Measurements from ENCODE around the gene MACROD2.

Gene MACROD2

GRCh38 chr20:14883324-14883723 is 888.0 kb downstream of the MACROD2 start:
- no peak for DNase-seq

GRCh38 chr20:14885661-14886060 is 890.3 kb downstream of the MACROD2 start:
- no peak for DNase-seq

DNA sequence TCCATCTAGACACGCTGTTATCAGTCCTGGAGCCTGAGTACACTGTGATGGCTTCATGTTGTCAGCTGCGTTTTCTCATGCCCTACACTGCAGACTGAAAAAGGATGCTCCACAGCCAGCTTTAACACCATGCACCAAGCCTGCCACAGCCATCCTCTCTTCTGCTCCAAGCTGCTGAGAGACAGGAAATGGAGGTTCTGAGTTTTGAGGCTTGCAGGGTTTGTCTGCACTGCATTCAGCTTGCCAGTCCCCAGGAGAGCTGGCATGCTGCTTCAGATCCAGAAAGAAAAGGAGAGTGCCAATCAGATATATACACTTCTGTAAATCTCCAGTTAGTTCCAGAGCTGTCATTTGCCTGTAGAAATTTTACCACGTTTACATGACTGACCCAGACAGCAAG is 892.8 kb downstream of the MACROD2 start:
- peak in 1 of 2 experiments; percentile 21 for DNase-seq

DNA sequence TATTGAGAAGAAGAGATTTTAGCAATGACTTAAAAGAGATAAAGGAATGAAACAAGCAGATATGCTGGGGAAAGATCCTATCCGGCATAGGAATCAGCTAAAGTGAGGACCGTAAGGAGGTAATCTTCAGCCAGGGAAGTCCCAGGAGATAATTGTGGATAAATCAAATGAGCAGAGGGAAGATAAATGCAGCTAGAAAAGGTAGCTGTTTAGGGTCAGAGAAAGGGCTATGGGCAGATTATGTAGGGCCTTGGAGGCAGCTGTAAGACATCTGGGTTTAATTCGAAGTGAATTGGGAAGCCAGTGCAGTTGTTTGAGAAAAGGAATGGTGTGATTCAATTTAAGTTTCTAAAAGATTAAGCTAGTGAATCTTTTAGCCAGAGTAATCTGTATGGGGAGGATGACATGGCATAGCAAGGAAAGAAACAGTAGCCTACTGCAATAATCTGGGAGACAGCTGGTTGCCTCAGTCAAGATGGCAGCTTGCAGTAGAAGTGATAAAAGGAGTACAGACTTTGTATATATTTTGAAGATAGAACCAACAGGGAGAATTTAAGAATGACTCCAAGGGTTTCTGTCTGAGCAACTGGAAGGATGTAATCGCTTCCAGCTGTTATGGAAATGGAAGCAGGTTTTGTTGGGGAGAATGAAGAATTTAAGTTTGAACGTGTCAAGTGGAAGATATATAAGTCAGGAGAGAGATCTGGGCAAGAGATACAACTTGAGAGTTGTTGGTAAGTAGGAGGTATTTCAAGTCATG is 894.4 kb downstream of the MACROD2 start:
- DNase-seq = no peak

DNA sequence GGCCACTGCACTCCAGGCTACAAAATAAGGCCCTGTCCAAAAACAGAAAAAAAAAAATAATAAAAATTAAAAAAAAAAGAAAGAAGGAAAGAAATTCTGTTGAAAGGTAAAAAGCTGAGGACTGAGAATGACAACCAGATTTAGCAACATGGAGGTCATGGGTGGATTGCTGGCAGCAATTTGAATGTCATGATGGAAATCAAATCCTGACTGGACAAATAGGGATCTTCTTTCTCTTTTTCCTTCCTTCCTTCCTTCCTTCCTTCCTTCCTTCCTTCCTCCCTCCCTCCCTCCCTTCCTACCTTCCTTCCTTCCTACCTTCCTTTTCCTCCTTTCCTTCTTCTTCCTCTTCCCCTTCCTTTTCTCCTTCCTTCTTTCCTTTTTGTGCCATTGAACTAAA is 895.4 kb downstream of the MACROD2 start:
- DNase-seq = no peak

DNA sequence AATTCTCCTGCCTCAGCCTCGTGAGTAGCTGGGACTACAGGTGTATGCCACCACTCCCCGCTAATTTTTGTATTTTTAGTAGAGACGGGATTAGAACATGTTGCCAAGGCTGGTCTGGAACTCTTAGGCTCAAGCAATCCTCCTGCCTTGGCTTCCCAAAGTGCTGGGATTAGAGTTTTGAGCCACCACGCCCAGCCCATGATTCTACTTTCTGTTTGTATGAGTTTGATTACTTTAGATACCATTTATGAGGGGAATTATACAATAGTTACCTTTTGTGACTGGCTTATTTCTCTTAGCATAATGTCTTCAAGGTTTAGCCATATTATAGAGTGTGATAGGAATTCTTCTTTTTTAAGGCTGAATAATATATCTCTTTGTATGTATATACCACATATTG is 897.5 kb downstream of the MACROD2 start:
- no peak for DNase-seq

GRCh38 chr20:14896569-14896968 is 901.3 kb downstream of the MACROD2 start:
- peak; percentile 17 to 69 for DNase-seq

- no peak for DNase-seq
These were observed 902.3 kb downstream of the MACROD2 start for GRCh38 chr20:14897608-14898007.

DNA sequence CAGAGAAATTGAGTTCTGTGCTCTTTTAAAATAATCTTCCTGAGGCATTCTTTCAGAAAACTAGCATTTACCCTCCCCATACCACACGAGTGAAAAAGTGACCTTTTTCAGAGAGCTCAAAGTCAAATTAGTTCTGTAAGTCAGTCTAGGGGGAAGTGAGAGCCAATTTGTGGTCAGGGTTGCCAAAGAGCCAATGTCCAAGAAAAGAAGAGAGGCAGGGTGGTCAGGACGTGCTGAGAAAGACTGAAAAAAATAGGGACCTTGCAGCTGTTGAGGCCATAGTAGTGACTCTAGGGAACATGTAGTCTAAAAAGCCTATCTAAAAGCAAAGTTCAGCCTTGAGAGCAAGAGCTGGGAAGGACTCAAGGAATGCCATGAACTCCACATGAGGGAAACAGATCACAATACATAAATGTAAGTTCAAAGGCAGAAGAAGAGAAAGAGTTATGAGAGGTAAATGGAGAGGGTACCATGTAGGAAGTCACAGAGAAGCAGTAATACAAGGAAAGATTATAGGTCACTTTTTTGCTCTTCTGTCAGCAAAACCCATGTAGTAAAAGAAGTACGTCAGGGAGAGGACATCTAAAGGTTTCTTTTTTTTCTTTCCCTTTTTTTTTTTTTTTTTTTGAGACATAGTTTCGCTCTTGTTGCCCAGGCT is 907.2 kb downstream of the MACROD2 start:
- no peak for DNase-seq

GRCh38 chr20:14906908-14907434 is 911.7 kb downstream of the MACROD2 start:
- DNase-seq = no peak

DNA sequence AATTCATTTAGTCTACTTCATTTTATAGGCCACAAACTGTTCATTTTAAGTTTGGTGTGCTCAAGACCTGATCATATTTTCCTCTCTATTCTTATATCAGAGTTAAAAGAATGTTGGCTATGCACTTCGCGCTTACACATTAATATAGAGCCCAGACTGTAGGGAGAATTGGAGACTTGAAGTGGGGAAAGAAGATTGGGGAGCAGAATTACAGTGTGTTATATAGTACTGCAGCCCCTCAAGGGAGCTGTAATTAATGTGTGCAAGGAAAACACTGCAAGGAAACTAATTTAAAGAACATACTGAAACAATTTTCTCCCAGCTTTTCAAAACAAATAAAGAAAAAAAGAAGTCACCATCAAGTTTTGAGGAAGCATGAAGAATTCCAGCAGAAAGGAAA is 914.8 kb downstream of the MACROD2 start:
- DNase-seq = no peak

- no peak for DNase-seq
These were observed 918.7 kb downstream of the MACROD2 start for GRCh38 chr20:14913896-14914620.

DNA sequence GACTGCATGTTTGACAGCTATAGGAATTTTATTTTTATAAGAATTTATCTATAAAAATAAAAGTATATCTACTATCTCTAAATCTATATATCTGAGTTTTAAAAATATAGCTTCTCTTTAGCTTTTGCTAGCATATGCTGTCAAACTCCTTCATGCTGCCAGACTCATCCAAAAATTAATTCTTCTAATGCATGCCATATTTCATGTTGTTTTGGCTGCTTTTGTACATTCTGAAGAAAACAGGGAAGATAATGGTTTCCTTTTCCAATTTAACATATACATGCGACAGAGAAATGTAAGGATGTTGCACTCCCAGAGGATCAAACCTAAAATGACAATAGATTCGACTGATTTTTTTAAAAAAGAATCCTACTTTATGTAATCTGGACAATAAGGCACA is 919.3 kb downstream of the MACROD2 start:
- no peak for DNase-seq

GRCh38 chr20:14915356-14915755 is 920.0 kb downstream of the MACROD2 start:
- DNase-seq = peak in 1 of 2 experiments; percentile 33

DNA sequence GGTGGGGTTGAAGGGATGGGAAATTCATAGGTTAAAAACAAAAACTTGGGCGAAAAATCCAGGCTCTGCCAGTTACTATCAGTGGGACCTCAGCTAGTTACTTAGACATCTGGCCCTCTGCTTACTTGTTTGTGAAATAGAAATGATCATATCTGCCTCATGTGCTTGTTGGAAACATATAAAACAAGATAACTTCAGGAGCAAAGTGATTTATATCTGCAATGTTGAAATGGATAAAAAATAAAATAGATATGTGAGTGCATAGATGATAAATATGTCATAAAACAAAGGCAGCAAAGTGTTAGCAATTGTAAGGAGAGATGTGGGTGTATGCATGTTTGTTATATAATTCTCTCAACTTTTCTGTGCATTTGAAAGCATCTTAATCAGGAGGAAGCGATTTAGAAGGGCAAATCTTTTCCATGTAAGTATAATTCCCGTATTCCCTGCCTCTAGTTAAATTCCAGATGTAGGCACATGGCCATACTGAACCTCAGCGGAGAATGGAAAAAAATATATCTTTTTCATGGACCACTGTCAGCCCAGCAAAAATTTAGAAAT is 921.1 kb downstream of the MACROD2 start:
- no peak for DNase-seq

DNA sequence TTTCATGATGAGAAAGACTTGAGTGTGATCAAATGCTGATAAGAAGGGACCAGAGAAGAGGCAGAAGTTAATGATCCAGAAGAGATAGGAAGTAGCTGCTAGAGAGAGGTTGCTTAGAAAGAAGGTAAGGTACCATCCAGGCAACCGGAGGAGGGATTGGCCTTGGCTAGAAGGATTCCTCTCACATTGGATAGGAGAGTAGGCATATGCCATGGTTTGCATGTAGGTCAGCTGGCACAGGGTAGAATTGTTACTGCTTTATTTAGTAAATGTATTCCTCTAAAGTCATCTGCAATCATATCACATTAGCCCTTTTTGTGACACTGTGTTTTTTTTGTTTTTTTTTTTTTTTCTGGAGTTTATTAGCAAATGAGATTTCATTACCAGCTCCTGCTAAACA is 923.0 kb downstream of the MACROD2 start:
- no peak for DNase-seq

GRCh38 chr20:14918976-14919375 is 923.7 kb downstream of the MACROD2 start:
- no peak for DNase-seq

- DNase-seq = no peak
These were observed 924.3 kb downstream of the MACROD2 start for GRCh38 chr20:14919501-14920081.

GRCh38 chr20:14921513-14921912 is 926.2 kb downstream of the MACROD2 start:
- peak; percentile 23 to 41 for DNase-seq

DNA sequence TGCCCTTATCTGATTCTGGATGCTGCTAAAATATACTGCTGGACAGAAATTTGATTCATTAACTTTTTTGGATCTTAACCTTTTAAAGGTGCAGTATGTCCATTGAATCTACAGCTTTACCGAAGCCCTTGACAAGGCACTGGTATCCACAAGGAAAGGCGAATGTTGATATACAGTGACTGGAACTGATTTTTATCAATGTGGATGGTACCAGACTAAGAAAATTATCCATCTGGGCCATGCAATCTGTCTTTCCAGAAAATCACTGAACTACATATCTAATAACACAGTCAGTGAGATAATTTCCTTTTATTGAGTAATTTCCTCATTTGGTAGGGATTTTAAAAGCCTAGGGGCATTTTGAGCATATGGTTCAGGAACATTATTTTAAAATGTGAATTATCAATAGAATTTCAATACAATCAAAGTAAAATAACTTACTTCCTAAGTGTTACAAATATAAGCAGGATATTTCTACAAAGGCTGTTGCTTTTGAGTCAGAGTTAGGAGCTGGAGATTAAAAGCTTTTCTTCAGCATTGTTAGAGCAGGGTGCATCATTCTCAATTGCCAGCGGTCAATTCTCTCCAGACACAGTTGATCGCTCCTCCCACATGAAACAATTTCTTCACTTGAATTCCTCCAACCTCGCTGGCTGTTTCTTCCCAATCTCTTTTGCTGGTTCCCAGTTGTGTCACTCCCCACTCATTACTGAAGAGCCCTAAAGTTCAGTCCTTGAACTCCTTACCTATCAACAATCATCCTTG is 927.4 kb downstream of the MACROD2 start:
- DNase-seq = no peak

- DNase-seq = no peak
These were observed 929.1 kb downstream of the MACROD2 start for GRCh38 chr20:14924433-14924832.

DNA sequence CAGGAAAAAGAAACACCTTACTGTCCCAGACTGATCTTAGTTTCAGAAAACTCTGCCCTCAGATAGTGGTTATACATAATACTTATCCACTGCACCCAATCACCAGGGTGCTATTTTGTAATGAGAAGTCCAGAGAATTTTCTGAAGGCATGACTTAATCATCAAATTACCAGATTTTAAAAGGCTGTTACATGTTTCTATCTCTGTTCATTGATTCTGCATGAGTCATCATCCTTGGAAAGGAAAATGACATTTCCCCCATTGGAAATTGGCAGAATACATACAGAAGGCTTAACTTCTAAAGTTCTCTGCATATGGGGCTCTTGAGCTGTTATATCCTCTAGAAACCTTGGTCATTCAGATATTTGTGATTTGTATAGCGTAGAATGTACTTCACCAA is 930.0 kb downstream of the MACROD2 start:
- DNase-seq = peak in 1 of 2 experiments; percentile 55
